Eye (tissue), 1 donor: ENCODE data around the gene CDH24.
A peak's percentile ranks its signal among the peaks of the same experiment; 100 is the strongest.

Experiments
- DNase-seq: peaks from one replicate; pipeline ENCODE4 v3.0.0-alpha.2; 2015

CDH24 gene

GRCh38 chr14:23090254-23090636 is 32.9 kb upstream of the CDH24 start:
- DNase-seq, result no peak

GRCh38 chr14:23089498-23090253 is 32.4 kb upstream of the CDH24 start:
- no peak for DNase-seq

GRCh38 chr14:23086565-23086964 is 29.2 kb upstream of the CDH24 start:
- DNase-seq, result no peak

GRCh38 chr14:23085458-23085857 is 28.1 kb upstream of the CDH24 start:
- no peak for DNase-seq

- DNase-seq, result no peak
Observed at GRCh38 chr14:23080474-23080873, 23.2 kb upstream of the CDH24 start.

- DNase-seq, result no peak
Observed at GRCh38 chr14:23079716-23080115, 22.4 kb upstream of the CDH24 start.

GRCh38 chr14:23078692-23079116 is 21.4 kb upstream of the CDH24 start:
- no peak for DNase-seq

GRCh38 chr14:23077962-23078361 is 20.6 kb upstream of the CDH24 start:
- no peak for DNase-seq

- peak; percentile 66 for DNase-seq
Observed at GRCh38 chr14:23076785-23077408, 19.6 kb upstream of the CDH24 start.

GRCh38 chr14:23074906-23075305 is 17.6 kb upstream of the CDH24 start:
- DNase-seq, result no peak

GRCh38 chr14:23071921-23072539 is 14.7 kb upstream of the CDH24 start:
- no peak for DNase-seq

- DNase-seq, result peak; percentile 94
Observed at GRCh38 chr14:23071244-23071920, 14.1 kb upstream of the CDH24 start.

GRCh38 chr14:23070262-23071129 is 13.2 kb upstream of the CDH24 start:
- DNase-seq, result peak; percentile 39

- DNase-seq, result no peak
Observed at GRCh38 chr14:23069413-23069806, 12.1 kb upstream of the CDH24 start.

GRCh38 chr14:23068789-23069412 is 11.6 kb upstream of the CDH24 start:
- DNase-seq, result peak; percentile 98

GRCh38 chr14:23067847-23068788 is 10.8 kb upstream of the CDH24 start:
- DNase-seq, result no peak

- DNase-seq, result no peak
Observed at GRCh38 chr14:23066855-23067744, 9.8 kb upstream of the CDH24 start.

- no peak for DNase-seq
Observed at GRCh38 chr14:23066368-23066767, 9.0 kb upstream of the CDH24 start.

GRCh38 chr14:23063601-23064000 is 6.3 kb upstream of the CDH24 start:
- DNase-seq, result no peak

GRCh38 chr14:23062002-23062401 is 4.7 kb upstream of the CDH24 start:
- DNase-seq, result peak; percentile 54
